SK-N-MC (cell line): ENCODE results near the gene CEBPZ.

Experiments used
- EZH2 ChIP-seq: fragments of 200-600 bp; sonication (generic); IDR thresholded peaks from one replicate; pipeline ENCODE4 v1.6.1; 2017; ENCODE audit warnings: antibody characterized with exemption
- FOXP2 ChIP-seq: optimal IDR thresholded peaks from 2 replicates; pipeline ENCODE3; 2011; ENCODE audit warnings: mild to moderate bottlenecking, moderate library complexity; ENCODE audit not compliant: insufficient read depth; ENCODE audit errors: extremely low read length, control extremely low read depth

- TF ChIP-seq EZH2 (no peak), FOXP2 (no peak)
Observed at GRCh38 chr2:37198681-37199065, 32.7 kb downstream of the CEBPZ start.
